Measurements from ENCODE around the gene SEMA5B.

The SEMA5B gene

GRCh38 chr3:123021388-123021787, 6.2 kb downstream of the SEMA5B start:
- no peak for DNase-seq

- no peak for DNase-seq
These were observed 6.9 kb downstream of the SEMA5B start for GRCh38 chr3:123020709-123021108.

GRCh38 chr3:123019591-123019990, 8.0 kb downstream of the SEMA5B start:
- no peak for DNase-seq

- DNase-seq: no peak
These were observed 8.4 kb downstream of the SEMA5B start for GRCh38 chr3:123019161-123019560.

- DNase-seq: no peak
These were observed 8.9 kb downstream of the SEMA5B start for GRCh38 chr3:123018683-123019082.

GRCh38 chr3:123015596-123015995, 12.0 kb downstream of the SEMA5B start:
- DNase-seq: no peak

- no peak for DNase-seq
These were observed 13.7 kb downstream of the SEMA5B start for GRCh38 chr3:123013876-123014275.

- DNase-seq: no peak
These were observed 14.9 kb downstream of the SEMA5B start for GRCh38 chr3:123012652-123013051.

- peak in 1 of 3 donors; percentile 21 for DNase-seq
These were observed 16.1 kb downstream of the SEMA5B start for GRCh38 chr3:123011447-123011846.

GRCh38 chr3:123008840-123009239, 18.7 kb downstream of the SEMA5B start:
- no peak for DNase-seq

- no peak for DNase-seq
These were observed 21.0 kb downstream of the SEMA5B start for GRCh38 chr3:123006609-123007008.

- no peak for DNase-seq
These were observed 22.3 kb downstream of the SEMA5B start for GRCh38 chr3:123005291-123005690.

- DNase-seq: no peak
These were observed 23.2 kb downstream of the SEMA5B start for GRCh38 chr3:123004201-123004918.

- DNase-seq: no peak
These were observed 24.6 kb downstream of the SEMA5B start for GRCh38 chr3:123002749-123003497.

GRCh38 chr3:123002100-123002748, 25.3 kb downstream of the SEMA5B start:
- no peak for DNase-seq

GRCh38 chr3:122998856-122999255, 28.7 kb downstream of the SEMA5B start:
- no peak for DNase-seq

GRCh38 chr3:122998206-122998605, 29.4 kb downstream of the SEMA5B start:
- DNase-seq: no peak

- DNase-seq: no peak
These were observed 31.5 kb downstream of the SEMA5B start for GRCh38 chr3:122996038-122996580.

GRCh38 chr3:122994954-122995353, 32.6 kb downstream of the SEMA5B start:
- no peak for DNase-seq

GRCh38 chr3:122993124-122993978, 34.2 kb downstream of the SEMA5B start:
- DNase-seq: no peak

- no peak for DNase-seq
These were observed 34.9 kb downstream of the SEMA5B start for GRCh38 chr3:122992676-122993075.

- DNase-seq: peak; percentile 22 to 32 (median 27)
These were observed 35.4 kb downstream of the SEMA5B start for GRCh38 chr3:122992133-122992532.
